CMK (cell line): Measurements from ENCODE around the gene TNK1.
A peak's percentile ranks its signal among the peaks of the same experiment; 100 is the strongest.
"Not testable (repeated sequence)": the region's sequence is repeated elsewhere in the genome, so short reads cannot be mapped to it uniquely, and the experiment has no call there.

ENCODE experiments used
- DNase-seq: peaks from one replicate; pipeline ENCODE4 v3.0.0-alpha.2; 2010; ENCODE audit warnings: low read depth

TNK1 gene

DNA sequence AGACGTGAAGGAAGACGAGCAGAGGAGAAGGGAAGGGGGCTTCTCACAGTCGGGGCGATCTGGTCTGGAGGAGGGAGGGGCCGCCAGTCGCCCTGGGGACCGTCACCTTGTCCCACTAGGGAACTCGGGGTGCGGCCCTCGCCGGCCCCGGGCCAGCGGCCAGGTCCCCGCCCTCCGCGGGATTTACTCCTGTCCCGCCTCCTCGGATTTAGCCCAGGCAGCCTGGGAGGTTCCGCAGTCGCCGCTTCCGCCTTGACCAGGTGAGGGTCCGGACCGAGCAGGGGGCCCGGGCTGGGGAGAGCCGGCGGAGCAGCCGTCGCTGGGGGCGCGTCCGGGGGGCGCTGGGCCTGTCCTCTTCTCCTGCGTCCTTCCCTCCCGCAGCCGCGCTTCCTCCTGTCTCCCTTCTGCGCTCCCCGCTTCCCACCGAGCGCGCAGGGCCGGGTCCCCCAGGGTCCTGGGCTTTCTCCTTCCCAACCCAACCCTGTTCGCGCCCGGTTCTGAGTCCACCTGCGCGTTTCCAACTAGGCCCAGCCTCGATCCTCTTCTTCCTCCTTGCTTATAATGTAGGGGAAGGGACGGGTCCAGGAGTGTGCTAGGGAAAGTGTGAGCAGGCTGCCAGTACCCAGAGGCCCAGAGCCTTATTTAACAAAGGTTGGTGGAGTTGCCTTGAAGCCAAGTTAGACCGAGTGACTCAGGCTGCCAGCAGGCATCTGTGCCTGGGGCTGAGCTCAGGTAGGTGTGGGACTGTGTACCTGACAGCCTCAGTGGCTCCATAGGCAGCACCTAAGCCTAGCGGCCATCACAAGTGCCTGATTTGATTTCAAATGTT, at the start of gene TNK1:
TNK1 (plus strand) TSS at position 235 of the 829 bp plus-strand sequence. CDS start 1,838 bp downstream, outside the sequence.
- DNase-seq: no peak

DNA sequence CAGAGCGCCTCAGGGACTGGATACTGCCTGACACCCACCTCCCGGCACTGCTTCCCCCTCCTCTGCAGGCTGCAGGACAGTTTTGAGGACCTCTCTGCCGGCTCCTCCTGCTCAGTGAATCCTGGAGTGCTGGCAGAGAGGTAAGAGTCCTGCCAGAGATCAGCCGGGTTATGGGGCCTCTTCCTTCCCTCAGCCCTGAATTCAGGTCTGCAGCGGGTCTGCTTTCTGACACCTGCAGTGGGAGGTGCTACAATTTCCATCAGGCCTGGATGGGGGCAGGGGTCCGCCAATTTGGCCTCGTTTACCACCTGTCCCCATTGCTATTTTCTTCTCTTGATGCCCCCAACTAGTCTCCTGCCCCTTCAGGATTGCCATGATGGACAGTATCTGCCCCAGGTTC, 48.8 kb upstream of the TNK1 start:
- no peak for DNase-seq

DNA sequence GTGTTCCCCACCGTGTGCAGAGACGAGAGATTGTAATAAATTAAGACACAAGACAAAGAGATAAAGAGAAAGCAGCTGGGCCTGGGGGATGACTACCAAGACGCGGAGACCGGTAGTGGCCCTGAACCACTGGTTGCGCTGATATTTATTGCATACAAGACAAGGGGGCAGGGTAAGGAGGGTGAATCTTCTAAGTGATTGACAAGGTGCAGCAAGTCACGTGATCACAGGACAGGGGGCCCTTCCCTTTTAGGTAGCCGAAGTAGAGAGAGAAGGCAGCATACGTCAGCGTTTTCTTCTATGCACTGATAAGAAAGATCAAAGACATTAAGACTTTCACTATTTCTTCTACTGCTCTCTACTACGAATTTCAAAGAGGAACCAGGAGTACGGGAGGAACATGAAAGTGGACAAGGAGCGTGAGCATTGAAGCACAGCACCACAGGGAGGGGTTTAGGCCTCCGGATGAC, 48.3 kb upstream of the TNK1 start:
- not testable (repeated sequence) for DNase-seq

DNA sequence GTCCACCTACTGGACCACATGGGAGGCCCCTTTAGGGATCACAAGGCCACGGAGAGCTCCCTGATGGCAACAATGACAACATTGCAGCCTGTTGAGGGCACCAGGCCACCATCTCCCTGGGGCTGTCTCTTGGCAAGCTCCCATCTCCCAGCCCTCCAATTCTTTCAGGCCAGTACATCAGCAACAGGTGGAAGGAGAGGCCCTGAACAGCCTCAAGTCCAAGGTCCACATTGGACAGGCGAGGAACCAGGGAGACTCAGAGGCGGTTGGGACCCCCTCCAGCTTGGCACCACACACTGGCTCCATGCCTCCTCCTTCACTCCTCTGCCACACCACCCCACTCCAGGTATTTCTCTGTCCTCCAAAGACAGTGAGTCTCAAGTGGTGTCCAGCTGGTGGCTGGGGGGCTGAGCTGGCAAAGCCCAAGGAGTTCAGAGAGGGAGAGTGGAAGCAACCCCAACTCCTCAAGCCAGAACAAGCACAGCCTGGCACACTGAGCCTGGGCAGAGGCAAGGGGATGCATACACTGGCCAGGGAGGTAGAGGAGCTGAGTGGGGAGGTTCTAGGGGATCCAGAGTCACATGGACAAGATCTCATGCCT, 45.9 kb upstream of the TNK1 start:
- DNase-seq: no peak

DNA sequence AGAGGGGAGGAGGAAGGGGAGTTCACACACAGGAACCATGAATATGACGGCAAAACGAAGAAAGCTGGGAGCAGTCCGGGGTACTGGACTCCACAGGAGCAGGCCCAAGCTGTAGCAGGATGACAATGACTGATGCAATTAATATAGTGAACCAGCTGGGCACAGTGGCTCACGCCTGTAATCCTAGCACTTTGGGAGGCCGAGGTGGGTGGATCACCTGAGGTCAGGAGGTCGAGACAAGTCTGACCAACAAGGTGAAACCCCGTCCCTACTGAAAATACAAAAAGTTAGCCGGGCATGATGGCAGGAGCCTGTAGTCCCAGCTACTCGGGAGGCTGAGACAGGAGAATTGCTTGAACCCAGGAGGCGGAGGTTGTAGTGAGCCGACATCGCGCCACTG, 45.1 kb upstream of the TNK1 start:
- not testable (repeated sequence) for DNase-seq

DNA sequence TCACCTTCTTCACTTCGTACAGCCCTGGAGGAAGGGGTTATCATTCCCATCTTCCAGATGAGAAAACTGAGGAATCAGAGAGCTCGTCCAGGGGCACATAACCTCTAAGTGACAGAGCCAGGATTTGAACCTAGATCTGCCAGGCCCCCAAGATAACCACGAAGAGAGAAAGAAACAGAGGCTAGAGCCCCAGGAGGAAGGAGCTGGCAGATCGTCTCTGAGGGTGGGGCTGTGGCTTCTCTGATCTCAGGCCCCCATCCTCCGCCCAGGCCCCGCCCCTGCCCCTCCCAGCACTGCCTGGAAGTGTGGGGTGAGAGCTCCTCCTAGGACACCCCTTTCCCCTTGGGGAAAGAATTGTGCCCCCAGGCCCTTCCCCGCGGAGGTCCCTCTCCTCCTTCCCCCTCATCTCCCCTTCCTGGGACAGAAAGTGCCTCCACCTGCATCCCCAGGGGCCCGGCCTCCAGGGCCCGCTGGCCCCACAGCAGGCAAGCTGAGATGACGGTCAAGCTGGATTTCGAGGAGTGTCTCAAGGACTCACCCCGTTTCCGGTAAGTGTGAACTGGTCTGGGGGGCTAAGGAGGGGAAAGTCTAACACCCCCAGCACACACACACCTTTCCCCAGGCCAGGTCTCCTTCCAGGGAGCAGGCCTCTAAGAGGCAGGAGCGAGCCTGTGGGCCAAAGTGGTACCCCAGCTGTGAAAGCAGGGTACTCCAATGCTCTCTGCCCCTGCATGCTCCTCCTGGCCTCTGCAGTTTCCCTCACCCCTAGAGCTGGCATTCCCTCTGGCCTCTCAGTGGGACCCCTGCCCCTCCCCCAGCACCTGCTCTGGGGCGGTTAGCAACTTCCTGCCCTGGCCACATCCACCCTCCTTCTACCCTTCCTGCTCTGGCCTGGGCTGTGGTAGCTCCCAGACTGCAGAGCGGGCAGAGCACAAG, 44.4 kb upstream of the TNK1 start, which contains the start of gene ACAP1:
ACAP1 (plus strand) TSS at position 290 of the 936 bp plus-strand sequence; CDS start at position 496, 206 bp downstream.
- DNase-seq: peak; percentile 58

DNA sequence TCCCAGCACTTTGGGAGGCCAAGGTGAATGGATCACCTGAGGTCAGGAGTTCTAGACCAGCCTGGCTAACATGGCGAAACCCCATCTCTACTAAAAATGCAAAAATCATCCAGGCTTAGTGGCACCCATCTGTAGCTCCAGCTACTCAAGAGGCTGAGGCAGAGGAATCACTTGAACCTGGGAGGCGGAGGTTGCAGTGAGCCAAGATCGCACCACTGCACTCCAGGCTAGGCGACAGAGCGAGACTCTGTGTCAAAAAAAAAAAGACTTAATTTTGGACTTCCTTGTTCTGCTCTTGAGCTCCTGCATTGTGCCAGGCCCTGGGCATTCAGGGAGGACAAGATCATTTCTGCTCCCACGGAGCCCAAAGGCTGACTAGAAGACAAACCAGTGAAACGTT, 43.3 kb upstream of the TNK1 start:
- not testable (repeated sequence) for DNase-seq

DNA sequence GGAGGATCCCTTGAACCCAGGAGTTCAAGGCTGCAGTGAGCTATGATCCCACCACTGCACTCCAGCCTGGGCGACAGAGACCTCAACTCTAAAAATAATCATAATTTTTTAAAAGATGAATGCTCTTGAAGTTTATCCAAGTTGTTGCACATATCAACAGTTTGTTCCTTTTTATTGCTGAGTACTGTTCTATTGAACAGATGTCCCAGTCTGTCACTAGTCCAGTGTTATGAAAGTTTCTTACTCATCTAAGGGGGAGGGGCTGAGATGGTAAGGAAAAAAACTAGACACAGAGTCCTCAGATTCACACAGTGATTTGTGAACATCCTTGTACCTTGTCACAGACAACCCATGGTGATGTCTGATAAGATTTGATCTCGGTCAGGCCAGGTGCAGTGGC, 40.7 kb upstream of the TNK1 start:
- DNase-seq: no peak

DNA sequence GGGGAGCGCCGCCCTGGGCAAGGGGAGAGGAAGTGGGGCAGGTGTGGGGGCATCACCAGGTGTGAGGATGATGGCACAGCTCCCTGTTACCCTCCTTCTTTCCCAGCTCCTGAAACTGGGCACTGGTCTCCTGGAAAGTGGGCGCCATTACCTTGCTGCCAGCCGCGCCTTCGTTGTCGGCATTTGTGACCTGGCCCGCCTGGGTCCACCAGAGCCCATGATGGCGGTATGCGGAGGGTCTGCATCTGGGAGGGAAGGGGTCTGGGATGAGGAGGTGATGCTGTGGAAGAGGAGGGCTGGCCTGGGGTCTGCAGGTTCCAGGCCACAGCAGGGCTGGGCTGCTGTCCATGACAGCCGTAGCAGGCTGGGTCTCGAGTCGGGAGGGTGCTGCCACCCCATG, 39.0 kb upstream of the TNK1 start:
- no peak for DNase-seq

DNA sequence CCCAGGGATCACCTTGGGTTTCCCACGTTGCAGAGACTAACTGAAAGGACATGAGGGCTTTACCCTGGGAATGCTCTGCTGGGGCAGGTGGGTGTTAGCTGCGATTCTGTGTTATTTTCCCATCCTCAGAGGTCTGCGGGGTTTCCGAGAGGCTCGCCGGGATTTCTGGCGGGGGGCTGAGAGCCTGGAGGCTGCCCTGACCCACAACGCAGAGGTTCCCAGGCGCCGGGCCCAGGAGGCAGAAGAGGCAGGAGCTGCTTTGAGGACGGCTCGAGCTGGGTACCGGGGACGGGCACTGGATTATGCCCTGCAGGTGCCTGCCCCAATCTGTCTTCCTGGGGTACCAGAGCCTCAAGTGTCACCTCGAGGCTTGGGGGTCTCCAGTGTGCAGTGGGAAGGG, 37.6 kb upstream of the TNK1 start:
- DNase-seq: no peak

DNA sequence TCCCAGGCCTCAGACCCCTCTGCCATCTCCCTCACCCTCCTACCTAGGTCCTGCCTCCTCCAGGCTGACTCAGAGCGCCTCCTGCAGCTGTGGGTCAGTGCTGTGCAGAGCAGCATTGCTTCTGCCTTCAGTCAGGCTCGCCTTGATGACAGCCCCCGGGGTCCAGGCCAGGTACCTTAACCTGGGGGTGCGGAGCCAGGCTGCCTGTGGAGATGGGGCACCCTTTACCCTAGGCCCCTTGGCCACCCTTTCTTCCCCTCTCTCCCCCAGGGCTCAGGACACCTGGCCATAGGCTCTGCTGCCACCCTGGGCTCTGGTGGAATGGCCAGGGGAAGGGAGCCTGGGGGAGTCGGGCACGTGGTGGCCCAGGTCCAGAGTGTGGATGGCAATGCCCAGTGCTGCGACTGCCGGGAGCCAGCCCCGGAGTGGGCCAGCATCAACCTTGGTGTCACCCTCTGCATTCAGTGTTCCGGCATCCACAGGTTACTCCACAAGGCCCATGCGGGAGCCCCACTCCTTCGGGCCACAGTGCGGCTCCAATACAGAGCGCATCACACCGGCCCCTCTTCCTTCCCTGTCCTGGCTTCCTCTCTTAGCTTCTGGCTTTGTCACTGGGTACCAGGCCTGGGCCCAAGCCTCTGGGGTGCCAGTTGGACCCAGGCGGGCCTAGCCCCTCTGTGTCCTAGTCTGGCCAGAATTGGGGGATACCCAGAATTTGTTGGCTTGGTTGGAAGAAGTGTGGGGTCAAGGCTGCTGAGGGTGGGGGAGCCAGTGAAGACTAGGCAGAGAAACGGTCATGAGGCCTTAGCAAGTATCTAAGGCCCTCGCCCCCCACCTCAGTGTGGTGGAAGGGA, 33.9 kb upstream of the TNK1 start:
- DNase-seq: no peak

DNA sequence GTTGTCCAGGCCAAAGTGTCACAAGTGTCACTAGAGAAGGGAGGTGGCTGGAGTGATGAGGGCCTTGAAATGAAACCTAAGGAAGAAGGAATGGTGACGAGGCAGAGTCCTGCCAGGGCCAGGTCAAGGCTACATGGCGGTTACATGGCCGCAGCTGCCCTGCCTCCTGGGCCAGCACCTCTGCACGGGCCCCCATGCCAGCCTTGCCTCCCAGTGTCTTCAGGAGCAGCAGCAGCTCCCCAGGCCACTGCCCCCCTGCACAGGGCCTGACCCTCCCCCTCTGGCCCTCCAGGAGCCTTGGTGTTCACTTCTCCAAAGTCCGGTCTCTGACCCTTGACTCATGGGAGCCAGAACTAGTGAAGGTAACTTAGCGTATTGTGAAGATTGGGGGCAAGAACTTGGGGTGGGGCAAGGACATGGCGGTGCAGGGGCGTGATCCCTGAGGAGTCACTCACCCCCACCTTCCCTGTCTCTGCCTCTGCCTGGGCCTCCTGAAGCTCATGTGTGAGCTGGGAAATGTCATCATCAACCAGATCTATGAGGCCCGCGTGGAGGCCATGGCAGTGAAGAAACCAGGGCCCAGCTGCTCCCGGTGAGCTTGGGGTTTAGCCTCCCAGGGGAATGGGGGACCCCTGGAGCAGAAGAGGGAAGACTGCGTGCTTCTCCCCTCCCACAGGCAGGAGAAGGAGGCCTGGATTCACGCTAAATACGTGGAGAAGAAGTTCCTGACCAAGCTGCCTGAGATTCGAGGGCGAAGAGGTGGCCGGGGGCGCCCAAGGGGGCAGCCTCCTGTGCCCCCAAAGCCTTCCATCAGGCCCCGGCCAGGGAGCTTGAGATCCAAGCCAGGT, 33.0 kb upstream of the TNK1 start:
- DNase-seq: no peak

DNA sequence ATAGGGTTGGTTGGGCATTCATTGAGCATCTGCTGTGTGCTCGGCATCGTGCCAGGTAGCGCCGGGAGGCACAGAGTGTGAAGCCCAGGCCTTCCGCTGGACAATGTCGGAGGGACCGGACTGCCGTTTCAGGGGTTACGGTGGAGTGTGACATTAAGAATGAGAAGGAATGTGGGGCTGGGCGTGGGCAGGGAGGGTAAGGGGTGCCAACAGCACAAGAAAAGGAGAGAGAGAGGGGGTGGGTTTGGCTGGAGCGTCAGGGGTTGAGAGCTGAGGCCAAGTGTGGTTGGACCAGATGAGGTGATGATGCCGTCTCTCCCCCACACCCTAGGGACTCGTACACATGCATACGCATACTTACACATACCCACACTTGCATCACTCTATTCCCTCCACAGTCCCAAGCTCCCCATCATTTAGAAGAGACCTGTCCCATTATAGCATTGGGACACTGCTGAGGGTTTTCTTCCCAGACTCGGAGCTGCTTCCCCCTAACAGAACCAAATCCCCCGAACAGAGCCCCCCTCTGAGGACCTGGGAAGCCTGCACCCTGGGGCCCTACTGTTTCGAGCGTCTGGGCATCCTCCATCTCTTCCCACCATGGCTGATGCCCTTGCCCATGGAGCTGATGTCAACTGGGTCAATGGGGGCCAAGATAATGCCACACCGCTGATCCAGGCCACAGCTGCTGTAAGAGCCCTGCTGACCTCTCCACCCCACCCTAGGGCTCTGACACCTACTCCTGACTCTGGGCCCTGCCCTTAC, 32.2 kb upstream of the TNK1 start:
- no peak for DNase-seq

DNA sequence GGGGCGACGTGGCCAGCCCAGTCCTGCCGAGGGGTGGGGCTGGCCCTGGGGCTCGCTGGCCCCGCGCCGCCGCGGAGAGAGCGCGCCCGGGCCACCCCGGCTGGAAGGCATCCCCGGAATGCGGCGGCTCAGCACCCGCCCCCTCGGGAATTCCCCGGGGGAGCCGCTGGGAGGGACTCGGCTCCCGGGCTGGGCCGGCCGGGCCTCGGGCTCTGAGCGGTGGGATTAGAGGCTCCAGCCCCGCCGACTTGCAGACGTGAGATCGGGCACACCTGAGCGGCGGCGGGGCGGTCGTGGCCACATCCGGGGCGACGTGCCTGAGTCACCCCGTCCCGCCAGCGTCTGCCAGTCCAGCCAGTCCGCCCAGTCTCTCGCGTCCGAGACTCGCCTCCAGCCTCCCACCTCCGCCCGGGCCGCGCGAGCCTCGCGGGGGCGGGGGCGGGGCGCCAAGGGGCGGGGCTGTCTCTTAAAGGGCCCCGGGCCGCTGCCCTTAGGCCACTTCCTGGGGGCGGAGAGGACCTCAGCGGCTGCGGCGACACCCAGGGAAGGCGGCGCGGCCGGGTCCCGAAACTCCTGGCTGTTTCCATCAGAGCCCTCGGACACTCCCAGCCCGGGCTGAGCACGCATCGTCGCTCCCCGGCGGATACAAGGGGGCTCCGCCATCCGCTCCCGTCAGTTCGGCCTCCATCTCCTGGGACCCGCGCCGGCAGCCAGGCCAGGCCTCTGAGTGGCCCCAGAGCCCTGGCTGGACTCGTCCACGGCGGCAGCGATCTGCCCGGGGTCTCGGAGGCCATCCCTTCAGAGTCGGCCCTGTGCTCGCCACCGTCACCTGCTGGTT, 29.0 kb upstream of the TNK1 start, which contains the start of gene KCTD11:
KCTD11 (plus strand) TSS at position 498 of the 838 bp plus-strand sequence.
- no peak for DNase-seq

DNA sequence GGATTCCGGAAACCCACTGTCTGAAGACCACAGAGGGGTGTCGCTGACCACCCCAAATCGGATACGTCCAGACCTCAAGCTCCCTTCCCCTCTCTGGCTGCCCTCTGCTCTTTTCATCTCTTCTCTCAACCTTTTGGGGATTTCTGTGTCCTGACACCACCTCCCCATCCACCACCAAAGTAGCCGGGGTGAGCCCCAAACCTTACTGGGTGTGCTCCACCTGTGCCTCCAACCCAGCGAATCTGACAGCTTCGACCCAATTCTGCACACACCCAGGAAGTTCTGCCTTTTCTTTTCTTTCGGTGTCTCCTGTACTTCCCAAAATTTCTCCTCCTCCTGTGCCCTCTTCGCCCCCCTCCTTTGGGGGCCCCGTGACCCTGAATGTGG, 28.4 kb upstream of the TNK1 start:
- DNase-seq: no peak

DNA sequence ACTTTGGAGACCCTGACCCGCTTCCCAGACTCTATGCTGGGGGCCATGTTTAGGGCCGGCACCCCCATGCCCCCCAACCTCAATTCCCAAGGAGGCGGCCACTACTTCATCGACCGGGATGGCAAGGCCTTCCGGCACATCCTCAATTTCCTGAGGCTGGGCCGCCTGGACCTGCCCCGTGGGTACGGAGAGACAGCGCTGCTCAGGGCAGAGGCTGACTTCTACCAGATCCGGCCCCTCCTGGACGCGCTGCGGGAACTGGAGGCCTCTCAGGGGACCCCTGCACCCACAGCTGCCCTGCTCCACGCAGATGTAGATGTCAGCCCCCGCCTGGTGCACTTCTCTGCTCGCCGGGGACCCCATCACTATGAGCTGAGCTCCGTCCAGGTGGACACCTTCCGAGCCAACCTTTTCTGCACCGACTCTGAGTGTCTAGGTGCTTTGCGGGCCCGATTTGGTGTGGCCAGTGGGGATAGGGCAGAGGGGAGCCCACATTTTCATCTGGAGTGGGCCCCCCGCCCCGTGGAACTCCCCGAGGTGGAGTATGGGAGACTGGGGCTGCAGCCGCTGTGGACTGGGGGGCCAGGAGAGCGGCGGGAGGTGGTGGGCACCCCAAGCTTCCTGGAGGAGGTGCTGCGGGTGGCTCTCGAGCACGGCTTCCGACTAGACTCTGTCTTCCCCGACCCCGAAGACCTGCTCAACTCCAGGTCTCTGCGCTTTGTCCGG, 27.8 kb upstream of the TNK1 start:
- DNase-seq: no peak

DNA sequence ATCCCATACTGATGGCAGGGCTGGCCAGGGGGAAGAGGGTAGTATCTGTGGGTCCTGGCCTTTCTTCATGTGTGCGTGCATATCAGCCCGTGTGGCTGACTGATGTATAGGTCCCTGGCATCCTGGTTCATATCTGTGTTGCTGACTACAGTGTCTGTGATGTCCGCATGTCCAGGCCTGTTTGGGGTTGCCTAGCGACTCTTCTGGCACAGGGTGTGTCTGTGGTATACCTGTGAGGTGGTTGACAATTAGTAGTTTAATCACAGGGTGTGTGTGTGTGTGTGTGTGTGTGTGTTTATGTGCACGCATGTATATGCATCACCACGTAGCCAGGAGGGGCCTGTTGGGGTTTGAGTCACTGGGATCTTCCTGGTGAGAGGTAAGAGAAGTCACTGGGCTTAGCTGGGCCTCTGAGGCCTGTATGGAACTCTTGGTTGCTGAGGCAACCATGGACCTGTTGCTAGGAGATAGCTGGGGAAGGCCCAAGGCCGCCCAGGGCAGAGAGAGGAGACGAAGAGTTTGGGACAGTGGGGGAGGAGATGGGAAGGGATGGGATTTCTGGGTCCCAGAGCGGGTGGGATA, 26.5 kb upstream of the TNK1 start:
- no peak for DNase-seq

DNA sequence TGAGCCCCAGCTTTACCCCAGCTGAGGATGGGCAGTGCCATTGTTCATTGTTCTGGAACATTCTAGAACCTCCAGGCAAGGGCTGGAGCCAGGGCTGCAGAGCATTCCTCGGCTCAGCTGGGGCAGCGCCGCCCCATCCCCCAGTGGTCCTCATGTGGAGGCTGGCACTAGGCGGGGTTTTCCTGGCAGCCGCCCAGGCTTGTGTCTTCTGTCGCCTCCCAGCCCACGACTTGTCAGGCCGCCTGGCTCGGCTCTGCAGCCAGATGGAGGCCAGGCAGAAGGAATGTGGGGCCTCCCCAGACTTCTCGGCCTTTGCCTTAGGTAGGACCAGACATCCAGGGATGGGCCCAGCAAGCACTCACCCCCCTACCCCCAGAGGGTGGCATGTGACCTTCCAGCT, 25.8 kb upstream of the TNK1 start, which contains the start of gene TMEM95:
TMEM95 (plus strand) TSS at position 104 of the 400 bp plus-strand sequence; CDS start at position 153, 49 bp downstream.
- no peak for DNase-seq
